Mesendoderm (in vitro differentiated cells): ENCODE data around the gene MYH14.

Experiments
- DNase-seq: peaks from one replicate; pipeline ENCODE4 v3.0.0; 2013
- H2AK5ac ChIP-seq: 2 replicates; pipeline ENCODE4 v1.6.1; 2013; ENCODE audit warnings: low read length, inconsistent platforms
- H2BK120ac ChIP-seq: 2 replicates; pipeline ENCODE4 v1.6.1; 2013; ENCODE audit warnings: low read depth, mild to moderate bottlenecking, low read length, moderate library complexity, mixed read lengths
- H2BK15ac ChIP-seq: replicated peaks from 2 replicates; pipeline ENCODE4 v1.6.1; 2013; ENCODE audit warnings: low read depth, mild to moderate bottlenecking, moderate library complexity
- H2BK5ac ChIP-seq: 2 replicates; pipeline ENCODE4 v1.6.1; 2013; ENCODE audit warnings: low read length, inconsistent platforms
- H3K18ac ChIP-seq: 2 replicates; pipeline ENCODE4 v1.6.1; 2013; ENCODE audit warnings: mild to moderate bottlenecking, low read length, mixed read lengths
- H3K23ac ChIP-seq: one replicate; pipeline ENCODE4 v1.6.1; 2013; ENCODE audit warnings: low read length
- H3K27ac ChIP-seq: 2 replicates; pipeline ENCODE4 v1.5.1; 2013; ENCODE audit warnings: low read depth, mild to moderate bottlenecking, inconsistent platforms, low read length, moderate library complexity
- H3K27me3 ChIP-seq: 2 replicates; pipeline ENCODE4 v1.6.1; 2013; ENCODE audit warnings: low read length, control low read depth, mild to moderate bottlenecking, inconsistent platforms; ENCODE audit not compliant: insufficient read depth, poor library complexity
- H3K36me3 ChIP-seq: 2 replicates; pipeline ENCODE4 v1.6.1; 2013; ENCODE audit warnings: low read length, inconsistent platforms; ENCODE audit not compliant: control insufficient read depth, insufficient read depth
- H3K4ac ChIP-seq: one replicate; pipeline ENCODE4 v1.6.1; 2013; ENCODE audit warnings: low read depth, mild to moderate bottlenecking, low read length, moderate library complexity
- H3K4me1 ChIP-seq: 2 replicates; pipeline ENCODE4 v1.6.1; 2013; ENCODE audit warnings: low read depth, low read length, inconsistent platforms; ENCODE audit not compliant: control insufficient read depth
- H3K4me2 ChIP-seq: 2 replicates; pipeline ENCODE4 v1.6.1; 2013; ENCODE audit warnings: low read length
- H3K4me3 ChIP-seq: 2 replicates; pipeline ENCODE4 v1.5.1; 2013; ENCODE audit warnings: mild to moderate bottlenecking, low read length
- H3K56ac ChIP-seq: one replicate; pipeline ENCODE4 v1.6.1; 2013; ENCODE audit warnings: low read length
- H3K79me1 ChIP-seq: 2 replicates; pipeline ENCODE4 v1.6.1; 2013; ENCODE audit warnings: low read length, inconsistent platforms
- H3K79me2 ChIP-seq: 2 replicates; pipeline ENCODE4 v1.6.1; 2013; ENCODE audit warnings: mild to moderate bottlenecking, low read length; ENCODE audit not compliant: control insufficient read depth, insufficient read depth
- H3K9ac ChIP-seq: 2 replicates; pipeline ENCODE4 v1.6.1; 2013; ENCODE audit warnings: low read length, inconsistent platforms
- H4K5ac ChIP-seq: one replicate; pipeline ENCODE4 v1.6.1; 2013; ENCODE audit warnings: low read length
- H4K8ac ChIP-seq: one replicate; pipeline ENCODE4 v1.6.1; 2013; ENCODE audit warnings: low read depth, mild to moderate bottlenecking, control low read depth, low read length, moderate library complexity
- WGBS: extraction: QIAGEN DNeasy Blood & Tissue Kit; methylation state at CpG from one replicate; pipeline ENCODE4 v1.1.7; 2013; ENCODE audit warnings: low lambda C conversion rate, missing lambda C conversion rate; ENCODE audit not compliant: insufficient coverage; ENCODE audit errors: extremely low coverage; 5-methylcytosine and 5-hydroxymethylcytosine counted together

Gene MYH14

DNA sequence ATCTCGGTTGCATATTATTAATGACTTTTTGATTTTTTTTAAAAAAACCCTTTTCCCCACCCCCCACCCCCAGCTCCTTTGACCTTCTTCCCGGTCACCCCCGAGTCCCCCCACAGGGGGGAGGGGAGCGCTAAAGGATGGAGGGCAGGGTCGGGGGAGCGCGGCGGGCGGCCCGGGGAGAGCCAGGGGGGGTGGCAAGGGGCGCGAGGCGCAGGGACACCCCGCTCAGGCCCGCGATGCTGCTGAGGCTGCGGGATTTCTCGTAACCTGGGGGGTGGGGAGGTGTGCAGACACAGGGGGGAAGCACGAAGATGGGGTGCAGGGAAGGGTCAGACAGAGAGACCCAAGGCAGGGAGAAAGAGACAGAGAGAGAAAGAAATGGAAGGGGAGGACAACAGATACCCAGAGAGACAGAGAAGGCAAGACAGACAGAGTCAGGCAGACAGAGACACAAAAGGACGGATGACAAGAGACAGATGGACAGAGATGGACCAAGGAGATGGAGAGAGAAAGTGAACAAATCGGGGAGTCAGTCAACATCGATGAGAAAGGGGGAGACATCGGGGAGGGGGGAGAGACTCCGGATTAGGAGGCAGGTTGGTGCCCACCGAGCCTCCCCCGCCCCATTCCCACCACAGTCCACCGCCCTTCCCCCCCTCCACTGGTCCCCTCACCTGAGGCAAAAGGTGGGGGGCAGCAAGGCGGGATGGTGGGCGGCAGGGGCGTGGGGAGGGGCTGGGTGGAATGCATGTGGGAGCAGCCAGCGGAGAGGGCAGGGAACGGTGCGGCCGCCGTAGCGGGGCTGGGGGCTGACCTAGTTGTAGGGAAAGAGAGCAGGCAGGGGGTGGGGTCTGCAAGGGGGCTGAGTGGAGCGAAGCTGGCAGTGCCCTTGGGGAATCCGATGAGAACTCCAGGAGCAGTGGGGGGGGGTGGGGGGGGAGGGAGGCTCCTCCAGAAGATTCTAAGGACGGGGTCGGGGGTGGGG lies 111.6 kb downstream of the MYH14 start:
- Histone ChIP-seq H3K23ac (no peak overlapping the region), H3K18ac (peak overlapping the region; percentile 28), H2BK5ac (no peak overlapping the region), H3K9ac (peak overlapping the region; percentile 52), H3K79me2 (no peaks in the 10 kb centered on the region), H3K4me1 (peaks cover 4% of the 10 kb centered on the region), H4K5ac (no peak overlapping the region), H3K27me3 (no peaks in the 10 kb centered on the region), H3K56ac (peak overlapping the region; percentile 79), H3K36me3 (no peaks in the 10 kb centered on the region), H2BK15ac (no peak overlapping the region), H2AK5ac (no peak overlapping the region), H4K8ac (no peak overlapping the region), H3K27ac (no peak overlapping the region), H3K4me3 (no peak overlapping the region), H3K79me1 (no peaks in the 10 kb centered on the region), H3K4me2 (peak overlapping the region; percentile 56), H2BK120ac (no peak overlapping the region), H3K4ac (no peak overlapping the region)
- WGBS, result no CpG with 5 or more reads among the region's 40 CpGs
- no peak for DNase-seq

DNA sequence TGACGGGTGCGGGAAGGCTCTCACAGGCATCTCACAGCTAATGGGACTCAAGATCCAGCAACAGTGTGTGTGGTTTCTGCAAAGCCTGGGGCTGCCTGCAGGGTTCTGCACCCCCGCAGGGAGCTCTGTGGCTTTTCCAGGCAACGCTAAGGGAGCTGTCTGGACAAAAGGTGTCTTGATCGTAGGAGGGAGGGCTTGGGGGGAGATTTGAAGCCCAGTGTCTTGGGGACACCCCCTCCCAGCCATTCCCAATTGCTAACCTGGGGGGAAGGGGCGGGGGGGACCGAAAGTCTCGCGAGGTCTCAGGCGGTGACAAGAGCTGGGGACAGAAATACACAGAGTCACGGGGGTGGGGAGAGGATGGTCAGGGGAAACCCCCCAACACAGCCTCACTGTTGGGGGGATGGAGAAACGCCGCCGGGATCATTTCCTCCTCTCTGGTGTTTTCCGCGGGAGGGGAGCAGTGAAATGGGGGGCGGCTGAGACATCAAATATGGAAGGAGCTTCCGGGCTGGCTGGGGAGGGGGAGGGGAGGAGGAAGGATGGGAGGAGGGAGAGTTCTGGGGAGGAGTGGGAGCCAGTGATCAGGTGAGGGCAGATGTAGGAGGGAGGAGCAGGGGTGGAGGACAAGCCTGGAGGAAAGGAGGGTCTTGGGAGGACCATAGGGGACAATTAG lies 112.5 kb downstream of the MYH14 start:
- no peaks in the 10 kb centered on the region for H3K36me3 ChIP-seq
- peak overlapping the region; percentile 93 for H3K4me2 ChIP-seq
- peak overlapping the region; percentile 87 for H3K27ac ChIP-seq
- H3K56ac ChIP-seq, result peak overlapping the region; percentile 79
- no peak overlapping the region for H3K23ac ChIP-seq
- no peak overlapping the region for H2BK5ac ChIP-seq
- H2BK120ac ChIP-seq, result no peak overlapping the region
- WGBS, result no CpG with 5 or more reads among the region's 18 CpGs
- H3K27me3 ChIP-seq, result no peaks in the 10 kb centered on the region
- peak overlapping the region; percentile 81 for H4K8ac ChIP-seq
- peak overlapping the region; percentile 56 for H3K4me3 ChIP-seq
- H3K79me2 ChIP-seq, result no peaks in the 10 kb centered on the region
- H3K9ac ChIP-seq, result peak overlapping the region; percentile 71
- H4K5ac ChIP-seq, result no peak overlapping the region
- no peak overlapping the region for H3K18ac ChIP-seq
- no peak overlapping the region for H2AK5ac ChIP-seq
- peaks cover 4% of the 10 kb centered on the region for H3K4me1 ChIP-seq
- H2BK15ac ChIP-seq, result no peak overlapping the region
- H3K79me1 ChIP-seq, result no peaks in the 10 kb centered on the region
- peak; percentile 92 for DNase-seq
- peak overlapping the region; percentile 28 for H3K4ac ChIP-seq

DNA sequence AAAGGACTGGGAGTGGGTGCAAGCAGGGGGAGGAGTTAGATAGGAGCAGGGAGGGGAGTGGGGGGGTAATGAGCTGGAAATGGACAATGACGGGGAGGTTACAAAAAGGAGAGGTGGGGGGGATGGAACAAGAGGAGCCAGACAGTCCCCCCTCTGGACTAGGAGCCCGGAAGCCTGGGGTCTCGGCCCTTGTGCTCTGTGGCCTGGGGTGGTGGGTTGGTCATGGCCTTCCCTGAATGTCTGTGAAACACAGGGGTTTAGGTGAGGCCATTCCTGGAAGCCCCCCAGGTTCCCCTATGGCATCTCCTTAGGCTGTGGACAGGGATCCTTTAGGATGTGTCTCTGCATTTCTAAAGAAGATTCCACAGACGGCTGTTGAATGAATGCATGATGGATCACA lies 113.7 kb downstream of the MYH14 start:
- H3K79me2 ChIP-seq, result no peaks in the 10 kb centered on the region
- no peak overlapping the region for H4K8ac ChIP-seq
- no peak overlapping the region for H3K4me3 ChIP-seq
- no peak overlapping the region for H2AK5ac ChIP-seq
- no peaks in the 10 kb centered on the region for H3K79me1 ChIP-seq
- H3K18ac ChIP-seq, result no peak overlapping the region
- no peak overlapping the region for H3K27ac ChIP-seq
- H3K56ac ChIP-seq, result no peak overlapping the region
- H3K4ac ChIP-seq, result no peak overlapping the region
- H3K4me1 ChIP-seq, result peaks cover 4% of the 10 kb centered on the region
- H2BK5ac ChIP-seq, result no peak overlapping the region
- WGBS, result no CpG with 5 or more reads among the region's 4 CpGs
- H2BK15ac ChIP-seq, result no peak overlapping the region
- no peak for DNase-seq
- no peak overlapping the region for H3K9ac ChIP-seq
- H4K5ac ChIP-seq, result no peak overlapping the region
- no peaks in the 10 kb centered on the region for H3K36me3 ChIP-seq
- H3K23ac ChIP-seq, result no peak overlapping the region
- no peak overlapping the region for H3K4me2 ChIP-seq
- no peak overlapping the region for H2BK120ac ChIP-seq
- H3K27me3 ChIP-seq, result no peaks in the 10 kb centered on the region

DNA sequence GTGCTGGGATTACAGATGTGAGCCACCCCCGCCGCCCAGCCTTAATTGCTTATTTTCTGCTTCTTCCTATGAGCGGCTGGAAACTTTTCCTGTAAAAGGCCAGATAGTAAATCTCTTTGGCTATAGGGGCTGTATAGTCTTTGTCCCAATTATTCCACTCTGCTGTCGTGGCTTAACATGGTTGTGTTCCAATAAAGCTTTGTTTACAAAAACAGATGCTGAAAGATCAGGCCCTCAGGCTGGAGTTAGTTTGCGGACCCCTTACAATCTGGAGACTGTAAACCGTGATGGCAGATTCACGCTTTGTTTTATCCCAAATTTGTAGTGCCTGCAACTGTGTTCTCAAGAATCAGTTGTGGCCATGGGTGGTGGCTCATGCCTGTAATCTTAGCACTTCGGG lies 115.0 kb downstream of the MYH14 start:
- Histone ChIP-seq H3K27ac (no peak overlapping the region), H3K4me3 (no peak overlapping the region), H2AK5ac (no peak overlapping the region), H3K36me3 (no peaks in the 10 kb centered on the region), H3K27me3 (no peaks in the 10 kb centered on the region), H4K8ac (no peak overlapping the region), H3K18ac (no peak overlapping the region), H3K79me2 (no peaks in the 10 kb centered on the region), H3K23ac (no peak overlapping the region), H2BK120ac (no peak overlapping the region), H3K4me1 (no peaks in the 10 kb centered on the region), H2BK5ac (no peak overlapping the region), H3K4me2 (no peak overlapping the region), H3K79me1 (no peaks in the 10 kb centered on the region), H3K56ac (no peak overlapping the region), H3K4ac (no peak overlapping the region), H2BK15ac (no peak overlapping the region), H3K9ac (no peak overlapping the region), H4K5ac (no peak overlapping the region)
- no peak for DNase-seq
- WGBS, result no CpG with 5 or more reads among the region's 8 CpGs

DNA sequence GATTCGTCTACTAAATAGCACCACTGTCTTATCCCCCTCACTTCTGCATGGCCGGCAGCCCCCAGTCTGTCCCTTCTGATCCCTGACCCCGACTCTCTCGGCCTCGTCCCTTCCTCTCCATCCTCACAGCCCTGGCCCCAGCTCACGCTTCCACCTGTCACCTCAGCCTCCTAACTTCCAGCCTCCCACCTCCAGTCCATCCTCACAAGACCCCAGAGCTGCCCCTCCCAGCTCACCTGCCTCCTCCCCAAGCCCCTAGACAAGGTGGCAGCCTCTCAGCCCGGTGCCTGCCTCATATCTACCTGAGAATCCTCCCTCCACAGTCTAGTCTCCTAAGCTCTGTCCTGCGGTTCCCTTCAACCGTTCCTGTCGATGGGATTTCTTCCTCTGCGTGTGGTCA lies 115.7 kb downstream of the MYH14 start:
- Histone ChIP-seq H3K27ac (no peak overlapping the region), H3K4me3 (no peak overlapping the region), H4K8ac (no peak overlapping the region), H3K79me2 (no peaks in the 10 kb centered on the region), H3K79me1 (no peaks in the 10 kb centered on the region), H3K4ac (no peak overlapping the region), H2BK15ac (no peak overlapping the region), H3K23ac (no peak overlapping the region), H2BK5ac (no peak overlapping the region), H3K56ac (no peak overlapping the region), H4K5ac (no peak overlapping the region), H3K4me2 (no peak overlapping the region), H3K27me3 (no peaks in the 10 kb centered on the region), H3K4me1 (no peaks in the 10 kb centered on the region), H3K36me3 (no peaks in the 10 kb centered on the region), H2BK120ac (no peak overlapping the region), H3K18ac (no peak overlapping the region), H2AK5ac (no peak overlapping the region), H3K9ac (no peak overlapping the region)
- no CpG with 5 or more reads among the region's 11 CpGs for WGBS
- no peak for DNase-seq
